ENCODE data around the gene PKD1L1.

GRCh38 chr7:47932466-47933037 lies 15.7 kb downstream of the PKD1L1 start:
- TF ChIP-seq SMAD3 (CRISPR knock-in tag; IDR thresholded peaks at IDR 0.05; ENCODE audit: borderline replicate concordance) (no peak), SP1 (CRISPR knock-in tag; conservative IDR thresholded peaks at IDR 0.05) (no peak), CTCF (IDR thresholded peaks at IDR 0.05) (no peak), E2F4 (CRISPR knock-in tag; IDR thresholded peaks at IDR 0.05; ENCODE audit: borderline replicate concordance, low read depth) (no peak), MAX (CRISPR knock-in tag; IDR thresholded peaks at IDR 0.05) (no peak)
